Muscle layer of colon (tissue), 2 donors: Measurements from ENCODE around the gene TENM4.

Source experiments
- H3K27ac ChIP-seq: one replicate; pipeline ENCODE4 v1.7.0; 2013; ENCODE audit warnings: low read depth, mild to moderate bottlenecking, low read length, moderate library complexity
- H3K27me3 ChIP-seq, 2 donors: one replicate each; pipeline ENCODE4 v1.7.0; 2013; ENCODE audit warnings: low read length in 2 of 2, mild to moderate bottlenecking in 2 of 2; ENCODE audit not compliant: insufficient read depth in 2 of 2, control insufficient read depth in 1 of 2
- H3K36me3 ChIP-seq: one replicate; pipeline ENCODE4 v1.7.0; 2013; ENCODE audit warnings: mild to moderate bottlenecking, low read length; ENCODE audit not compliant: insufficient read depth
- H3K4me1 ChIP-seq: one replicate; pipeline ENCODE4 v1.7.0; 2013; ENCODE audit warnings: mild to moderate bottlenecking, low read length; ENCODE audit not compliant: insufficient read depth
- H3K4me3 ChIP-seq, 2 donors: one replicate each; pipeline ENCODE4 v1.7.0; 2013; ENCODE audit warnings: low read length in 2 of 2, low read depth in 1 of 2, mild to moderate bottlenecking in 1 of 2, moderate library complexity in 1 of 2
- H3K9ac ChIP-seq: one replicate; pipeline ENCODE4 v1.7.0; 2013; ENCODE audit warnings: low read length
- H3K9me3 ChIP-seq: one replicate; pipeline ENCODE4 v1.7.0; 2013; ENCODE audit warnings: mild to moderate bottlenecking, low read length
- donor health status: abdominal sarcoma.
- donor health status: Adenocarcinoma of cecum.

TENM4 gene

GRCh38 chr11:79382301-79383050, 58.4 kb downstream of the TENM4 start:
- Histone ChIP-seq H3K27ac (no peak overlapping the region), H3K4me3 (no peak overlapping the region), H3K9me3 (no peaks in the 10 kb centered on the region)

GRCh38 chr11:79381036-79381435, 59.8 kb downstream of the TENM4 start:
- Histone ChIP-seq H3K27ac (no peak overlapping the region), H3K36me3 (no peaks in the 10 kb centered on the region), H3K4me3 (no peak overlapping the region), H3K4me1 (no peaks in the 10 kb centered on the region), H3K9ac (no peak overlapping the region), H3K27me3 (no peaks in the 10 kb centered on the region), H3K9me3 (no peaks in the 10 kb centered on the region)

More at GRCh38 chr11:79382301-79383050, 58.4 kb downstream of the TENM4 start:
- Histone ChIP-seq H3K9ac (no peak overlapping the region), H3K36me3 (no peaks in the 10 kb centered on the region), H3K4me1 (no peaks in the 10 kb centered on the region), H3K27me3 (no peaks in the 10 kb centered on the region)

- Histone ChIP-seq H3K9me3 (no peaks in the 10 kb centered on the region), H3K36me3 (no peaks in the 10 kb centered on the region), H3K4me3 (no peak overlapping the region), H3K27ac (no peak overlapping the region), H3K9ac (no peak overlapping the region), H3K27me3 (no peaks in the 10 kb centered on the region), H3K4me1 (no peaks in the 10 kb centered on the region)
Measured at GRCh38 chr11:79377406-79377805, 63.4 kb downstream of the TENM4 start.

GRCh38 chr11:79375818-79376550, 64.8 kb downstream of the TENM4 start:
- Histone ChIP-seq H3K9me3 (no peaks in the 10 kb centered on the region), H3K27ac (no peak overlapping the region), H3K9ac (no peak overlapping the region), H3K4me3 (no peak overlapping the region), H3K36me3 (no peaks in the 10 kb centered on the region), H3K27me3 (no peaks in the 10 kb centered on the region), H3K4me1 (no peaks in the 10 kb centered on the region)

GRCh38 chr11:79374727-79375126, 66.1 kb downstream of the TENM4 start:
- H3K9me3 ChIP-seq, result no peaks in the 10 kb centered on the region
- H3K4me1 ChIP-seq, result no peaks in the 10 kb centered on the region
- H3K36me3 ChIP-seq, result no peaks in the 10 kb centered on the region
- no peak overlapping the region for H3K27ac ChIP-seq
- no peak overlapping the region for H3K4me3 ChIP-seq
- H3K9ac ChIP-seq, result no peak overlapping the region
- H3K27me3 ChIP-seq, result no peaks in the 10 kb centered on the region

- H3K27ac ChIP-seq, result no peak overlapping the region
- H3K4me3 ChIP-seq, result no peak overlapping the region
- H3K4me1 ChIP-seq, result no peaks in the 10 kb centered on the region
- H3K36me3 ChIP-seq, result no peaks in the 10 kb centered on the region
- H3K9ac ChIP-seq, result no peak overlapping the region
- H3K27me3 ChIP-seq, result no peaks in the 10 kb centered on the region
- no peaks in the 10 kb centered on the region for H3K9me3 ChIP-seq
Measured at GRCh38 chr11:79371724-79372123, 69.1 kb downstream of the TENM4 start.

GRCh38 chr11:79371152-79371551, 69.7 kb downstream of the TENM4 start:
- H3K36me3 ChIP-seq, result no peaks in the 10 kb centered on the region
- H3K27ac ChIP-seq, result no peak overlapping the region
- no peak overlapping the region for H3K4me3 ChIP-seq
- H3K27me3 ChIP-seq, result no peaks in the 10 kb centered on the region
- H3K4me1 ChIP-seq, result no peaks in the 10 kb centered on the region
- no peak overlapping the region for H3K9ac ChIP-seq
- H3K9me3 ChIP-seq, result no peaks in the 10 kb centered on the region

- Histone ChIP-seq H3K27ac (no peak overlapping the region), H3K27me3 (no peaks in the 10 kb centered on the region), H3K4me1 (no peaks in the 10 kb centered on the region)
Measured at GRCh38 chr11:79369055-79369454, 71.8 kb downstream of the TENM4 start.

GRCh38 chr11:79367844-79368243, 73.0 kb downstream of the TENM4 start:
- Histone ChIP-seq H3K9me3 (no peaks in the 10 kb centered on the region), H3K9ac (no peak overlapping the region), H3K4me3 (no peak overlapping the region), H3K4me1 (no peaks in the 10 kb centered on the region), H3K27me3 (no peaks in the 10 kb centered on the region), H3K36me3 (no peaks in the 10 kb centered on the region), H3K27ac (no peak overlapping the region)

More at GRCh38 chr11:79369055-79369454, 71.8 kb downstream of the TENM4 start:
- no peaks in the 10 kb centered on the region for H3K9me3 ChIP-seq
- H3K4me3 ChIP-seq, result no peak overlapping the region
- no peaks in the 10 kb centered on the region for H3K36me3 ChIP-seq
- H3K9ac ChIP-seq, result no peak overlapping the region

- Histone ChIP-seq H3K9ac (no peak overlapping the region), H3K9me3 (no peaks in the 10 kb centered on the region), H3K4me3 (no peak overlapping the region)
Measured at GRCh38 chr11:79366218-79366617, 74.6 kb downstream of the TENM4 start.

GRCh38 chr11:79363861-79364378, 76.9 kb downstream of the TENM4 start:
- Histone ChIP-seq H3K36me3 (no peaks in the 10 kb centered on the region), H3K27ac (no peak overlapping the region), H3K9ac (no peak overlapping the region), H3K4me1 (no peaks in the 10 kb centered on the region), H3K4me3 (no peak overlapping the region), H3K9me3 (no peaks in the 10 kb centered on the region), H3K27me3 (no peaks in the 10 kb centered on the region)

More at GRCh38 chr11:79366218-79366617, 74.6 kb downstream of the TENM4 start:
- no peaks in the 10 kb centered on the region for H3K27me3 ChIP-seq
- H3K4me1 ChIP-seq, result no peaks in the 10 kb centered on the region
- H3K27ac ChIP-seq, result no peak overlapping the region
- no peaks in the 10 kb centered on the region for H3K36me3 ChIP-seq
